NCI-H69 (cell line): ENCODE data around the gene UQCR10.

Source experiments
- DNase-seq: peaks from one replicate; lab custom pipeline; 2025; lab: John Stamatoyannopoulos, UW

Gene UQCR10

GRCh38 chr22:29767171-29768051 is at the start of gene UQCR10:
Gene UQCR10 (plus strand): TSS chr22:29767369. CDS start chr22:29767399, 30 bp downstream.
- peak; percentile 96 for DNase-seq

GRCh38 chr22:29717789-29718188 is 49.4 kb upstream of the UQCR10 start:
- peak; percentile 96 for DNase-seq

GRCh38 chr22:29718949-29719898 is 47.9 kb upstream of the UQCR10 start:
- peak; percentile 91 for DNase-seq

GRCh38 chr22:29719899-29720645 is 47.1 kb upstream of the UQCR10 start, which contains the start of gene CABP7:
Gene CABP7 (plus strand): TSS chr22:29720003. CDS start chr22:29720425, 422 bp downstream.
- peak; percentile 74 for DNase-seq

- DNase-seq, result peak; percentile 59
Measured at GRCh38 chr22:29720811-29721323, 46.3 kb upstream of the UQCR10 start.

- no peak for DNase-seq
Measured at GRCh38 chr22:29722151-29722550, 45.0 kb upstream of the UQCR10 start.

GRCh38 chr22:29722587-29722986 is 44.6 kb upstream of the UQCR10 start:
- DNase-seq, result no peak

- DNase-seq, result no peak
Measured at GRCh38 chr22:29723766-29724165, 43.4 kb upstream of the UQCR10 start.

GRCh38 chr22:29724843-29725242 is 42.3 kb upstream of the UQCR10 start:
- DNase-seq, result no peak

- no peak for DNase-seq
Measured at GRCh38 chr22:29726106-29726505, 41.1 kb upstream of the UQCR10 start.

- DNase-seq, result no peak
Measured at GRCh38 chr22:29726512-29727130, 40.5 kb upstream of the UQCR10 start.

- no peak for DNase-seq
Measured at GRCh38 chr22:29727131-29727523, 40.0 kb upstream of the UQCR10 start.

- no peak for DNase-seq
Measured at GRCh38 chr22:29729161-29729560, 38.0 kb upstream of the UQCR10 start.

- no peak for DNase-seq
Measured at GRCh38 chr22:29731058-29731850, 35.9 kb upstream of the UQCR10 start.

- DNase-seq, result peak; percentile 75
Measured at GRCh38 chr22:29732883-29733282, 34.3 kb upstream of the UQCR10 start.

GRCh38 chr22:29733362-29734201 is 33.6 kb upstream of the UQCR10 start:
- peak; percentile 96 for DNase-seq

GRCh38 chr22:29734406-29734805 is 32.8 kb upstream of the UQCR10 start:
- DNase-seq, result no peak

- DNase-seq, result peak; percentile 31
Measured at GRCh38 chr22:29734838-29735237, 32.3 kb upstream of the UQCR10 start.

GRCh38 chr22:29735416-29735815 is 31.8 kb upstream of the UQCR10 start:
- no peak for DNase-seq
